Glomerular endothelial cell (primary cell): ENCODE results near the gene WSB2. TPM values are rescaled to one million over a fixed set of nuclear protein-coding genes. Genes with fewer than 3 reads are reported as not detected.
"Not testable (repeated sequence)": the region's sequence is repeated elsewhere in the genome, so short reads cannot be mapped to it uniquely, and the experiment has no call there.

ENCODE experiments used
- DNase-seq: peaks from one replicate; pipeline ENCODE4 v3.0.0-alpha.2; 2011; ENCODE audit warnings: low read depth, low spot score; ENCODE audit errors: extremely low read depth
- total RNA-seq: library from RNA; depleted of rRNA; stranded (reverse); fragments of >200 nt; gene quantifications from 2 replicates; pipeline ENCODE4 v1.2.3, GENCODE V29; 2015

WSB2 gene
- total RNA-seq, 1 donor from 2014 or later = 83.3 TPM

- no peak for DNase-seq
These were observed 24.1 kb downstream of the WSB2 start for GRCh38 chr12:118036672-118037411.

- DNase-seq = no peak
These were observed 25.6 kb downstream of the WSB2 start for GRCh38 chr12:118035190-118036041.

- DNase-seq = no peak
These were observed 26.4 kb downstream of the WSB2 start for GRCh38 chr12:118034429-118035189.

GRCh38 chr12:118033902-118034301 is 27.1 kb downstream of the WSB2 start:
- no peak for DNase-seq

- no peak for DNase-seq
These were observed 27.7 kb downstream of the WSB2 start for GRCh38 chr12:118033323-118033722.

GRCh38 chr12:118032188-118032587 is 28.8 kb downstream of the WSB2 start:
- no peak for DNase-seq

- DNase-seq = no peak
These were observed 31.8 kb downstream of the WSB2 start for GRCh38 chr12:118029166-118029565.

- DNase-seq = no peak
These were observed 35.8 kb downstream of the WSB2 start for GRCh38 chr12:118025168-118025567.

GRCh38 chr12:118023301-118023860 is 37.6 kb downstream of the WSB2 start:
- DNase-seq = no peak

GRCh38 chr12:118022728-118023109 is 38.3 kb downstream of the WSB2 start:
- DNase-seq = no peak

GRCh38 chr12:118022097-118022727 is 38.8 kb downstream of the WSB2 start:
- not testable (repeated sequence) for DNase-seq

- DNase-seq = no peak
These were observed 40.9 kb downstream of the WSB2 start for GRCh38 chr12:118020036-118020435.

GRCh38 chr12:118017926-118018325 is 43.1 kb downstream of the WSB2 start:
- no peak for DNase-seq

- peak; percentile 69 for DNase-seq
These were observed 44.3 kb downstream of the WSB2 start, which contains the start of gene RFC5 for GRCh38 chr12:118016424-118017264. TSS of gene RFC5 (plus strand) at chr12:118016703. CDS start at chr12:118016828, 125 bp downstream.

GRCh38 chr12:118015944-118016343 is 45.0 kb downstream of the WSB2 start:
- DNase-seq = no peak

- no peak for DNase-seq
These were observed 45.7 kb downstream of the WSB2 start for GRCh38 chr12:118015306-118015705.

GRCh38 chr12:118013283-118013682 is 47.7 kb downstream of the WSB2 start:
- no peak for DNase-seq

GRCh38 chr12:118011961-118012360 is 49.0 kb downstream of the WSB2 start:
- DNase-seq = no peak

GRCh38 chr12:118011377-118011776 is 49.6 kb downstream of the WSB2 start:
- no peak for DNase-seq
